Urinary bladder (tissue), 4 donors: ENCODE results near the gene ELP2. TPM values are rescaled to one million over a fixed set of nuclear protein-coding genes. Genes with fewer than 3 reads are reported as not detected.

Source experiments
- DNase-seq: peaks from one replicate; pipeline ENCODE4 v3.0.0-alpha.2; 2015; ENCODE audit errors: extremely low spot score
- H3K27ac ChIP-seq: one replicate; pipeline ENCODE4 v1.5.1; 2013; ENCODE audit warnings: low read depth, mild to moderate bottlenecking, moderate library complexity
- H3K36me3 ChIP-seq: one replicate; pipeline ENCODE4 v1.6.1; 2013; ENCODE audit warnings: mild to moderate bottlenecking, moderate library complexity; ENCODE audit not compliant: insufficient read depth
- H3K4me1 ChIP-seq: one replicate; pipeline ENCODE4 v1.6.1; 2013; ENCODE audit warnings: mild to moderate bottlenecking, moderate library complexity; ENCODE audit not compliant: insufficient read depth
- H3K4me3 ChIP-seq: one replicate; pipeline ENCODE4 v1.5.1; 2013; ENCODE audit warnings: low read depth, low read length
- WGBS: extraction: QIAGEN DNeasy Blood & Tissue Kit; methylation state at CpG from one replicate; pipeline ENCODE4 v1.1.7; 2013; 5-methylcytosine and 5-hydroxymethylcytosine counted together
- polyA plus RNA-seq: library from polyadenylated mRNA; stranded (reverse); fragments of 200-250 nt; gene quantifications from one replicate; pipeline ENCODE4 v1.2.3, GENCODE V29; 2013
- total RNA-seq: library from RNA; depleted of rRNA; stranded (reverse); fragments of >200 nt; gene quantifications from one replicate; pipeline ENCODE4 v1.2.3, GENCODE V29; 2014
- donor health status: healthy with polysubstance abuse.
- donor health status: healthy.

Gene ELP2
- total and polyA plus RNA-seq, 2 donors, result 47.7 to 172 TPM

DNA sequence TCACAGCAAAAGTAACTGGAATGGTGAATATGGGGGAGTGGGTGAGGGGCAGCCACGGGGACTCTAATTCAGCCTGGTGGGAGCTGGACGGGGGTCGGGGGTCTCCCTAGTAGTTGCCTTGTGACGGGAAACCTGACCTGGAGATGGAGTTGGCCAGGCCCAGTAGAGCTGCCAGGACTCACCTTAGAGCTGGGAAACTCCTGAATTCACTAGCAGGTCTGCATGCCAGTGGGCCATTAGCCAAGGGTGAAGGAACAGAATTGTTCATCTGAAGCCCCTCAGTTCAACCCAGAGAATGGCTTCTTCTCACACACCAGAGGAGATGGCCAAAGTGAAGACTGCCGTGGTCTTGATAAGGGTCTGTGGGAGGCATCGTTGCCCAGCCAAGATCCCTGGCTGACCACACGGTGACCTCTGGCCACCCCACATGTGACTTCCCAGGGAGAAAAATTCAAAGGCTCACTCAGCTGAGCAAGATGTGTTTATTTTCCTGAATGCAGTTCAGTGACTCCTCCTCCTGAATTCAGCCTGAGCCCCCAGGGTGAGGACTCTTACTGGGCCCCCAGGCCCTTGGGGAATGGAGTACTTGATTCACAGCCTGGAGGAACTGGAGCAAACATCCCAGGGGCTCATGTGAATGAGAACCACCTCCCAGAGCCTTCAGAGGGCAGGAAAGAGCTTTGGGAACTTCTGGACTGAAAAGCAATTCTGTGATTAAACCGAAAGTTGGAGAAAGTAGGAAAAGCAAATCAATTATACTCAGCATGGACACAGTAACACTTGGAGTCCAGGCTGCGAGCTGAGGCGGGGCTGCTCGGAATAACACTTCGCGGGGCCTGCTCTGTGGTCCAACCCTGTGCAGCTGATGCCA, 82.8 kb downstream of the ELP2 start:
- WGBS, result 59% methylated on average over 13 of the region's 13 CpGs
- DNase-seq, result no peak
- H3K4me1 ChIP-seq, result no peaks in the 10 kb centered on the region
- H3K27ac ChIP-seq, result no peak overlapping the region
- no peaks in the 10 kb centered on the region for H3K36me3 ChIP-seq
- no peak overlapping the region for H3K4me3 ChIP-seq

GRCh38 chr18:36214811-36215210, 85.1 kb downstream of the ELP2 start:
- no peaks in the 10 kb centered on the region for H3K4me1 ChIP-seq
- no peak for DNase-seq
- H3K27ac ChIP-seq, result no peak overlapping the region
- WGBS, result 92% methylated on average over 8 of the region's 8 CpGs
- H3K36me3 ChIP-seq, result no peaks in the 10 kb centered on the region
- no peak overlapping the region for H3K4me3 ChIP-seq

- DNase-seq, result no peak
- Histone ChIP-seq H3K4me3 (no peak overlapping the region), H3K27ac (no peak overlapping the region), H3K36me3 (no peaks in the 10 kb centered on the region), H3K4me1 (no peaks in the 10 kb centered on the region)
- WGBS, result 81% methylated on average over 9 of the region's 9 CpGs
Measured at GRCh38 chr18:36215577-36215976, 85.9 kb downstream of the ELP2 start.

GRCh38 chr18:36217348-36217747, 87.6 kb downstream of the ELP2 start:
- Histone ChIP-seq H3K4me1 (no peaks in the 10 kb centered on the region), H3K27ac (no peak overlapping the region), H3K4me3 (no peak overlapping the region), H3K36me3 (no peaks in the 10 kb centered on the region)
- 85% methylated on average over 3 of the region's 3 CpGs for WGBS
- no peak for DNase-seq

DNA sequence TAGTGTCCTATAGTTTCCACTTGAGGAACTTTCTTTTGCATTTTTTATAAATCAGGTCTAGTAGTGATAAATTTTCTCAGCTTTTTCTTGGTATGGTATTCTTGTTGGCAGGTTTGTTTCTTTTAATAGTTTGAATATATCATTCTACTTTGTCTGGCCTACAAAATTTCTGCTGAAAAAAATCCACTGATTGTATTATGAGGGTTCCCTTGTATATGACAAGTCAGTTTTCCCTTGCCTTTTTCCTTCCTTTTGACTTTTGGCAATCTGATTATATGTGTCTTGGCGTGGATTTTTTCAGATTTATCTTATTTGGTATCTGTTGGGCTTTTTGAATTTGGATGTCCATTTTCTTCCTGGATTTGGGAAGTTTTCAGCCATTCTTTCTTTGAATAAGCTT, 99.5 kb downstream of the ELP2 start:
- WGBS, result 71% methylated on average over 1 of the region's 1 CpG
- H3K27ac ChIP-seq, result no peak overlapping the region

More for the DNA sequence above, 99.5 kb downstream of the ELP2 start:
- Histone ChIP-seq H3K36me3 (no peaks in the 10 kb centered on the region), H3K4me1 (no peaks in the 10 kb centered on the region), H3K4me3 (no peak overlapping the region)
- DNase-seq, result no peak

Other genes with a start within 250 kb of the ELP2 start
- 73.0 TPM for gene RPRD1A, start 62.3 kb upstream of the ELP2 start, total RNA-seq
- 41.5 TPM for gene RPRD1A, start 62.3 kb upstream of the ELP2 start, polyA plus RNA-seq
- 92.3 TPM for gene SLC39A6, start 559 bp upstream of the ELP2 start, total RNA-seq
- 42.1 TPM for gene SLC39A6, start 559 bp upstream of the ELP2 start, polyA plus RNA-seq
- gene MOCOS, start 57.6 kb downstream of the ELP2 start, total RNA-seq, result 0.95 TPM
- gene MOCOS, start 57.6 kb downstream of the ELP2 start, polyA plus RNA-seq, result 2.1 TPM
- 27.2 TPM for gene FHOD3, start 167.8 kb downstream of the ELP2 start, total RNA-seq
- gene FHOD3, start 167.8 kb downstream of the ELP2 start, polyA plus RNA-seq, result 35.4 TPM